NCI-H1105 (cell line): Measurements from ENCODE around the gene MYH7.
"Not testable (repeated sequence)": the region's sequence is repeated elsewhere in the genome, so short reads cannot be mapped to it uniquely, and the experiment has no call there.

Source experiments
- DNase-seq: peaks from one replicate; lab custom pipeline; 2025; lab: John Stamatoyannopoulos, UW

Gene MYH7

GRCh38 chr14:23406725-23407355 lies 28.6 kb downstream of the MYH7 start:
- DNase-seq, result no peak

GRCh38 chr14:23406244-23406643 lies 29.2 kb downstream of the MYH7 start:
- no peak for DNase-seq

- no peak for DNase-seq
Measured at GRCh38 chr14:23405516-23406025, 29.9 kb downstream of the MYH7 start.

GRCh38 chr14:23405096-23405495 lies 30.4 kb downstream of the MYH7 start:
- no peak for DNase-seq

GRCh38 chr14:23404331-23404900 lies 31.0 kb downstream of the MYH7 start:
- no peak for DNase-seq

- DNase-seq, result no peak
Measured at GRCh38 chr14:23403908-23404307, 31.6 kb downstream of the MYH7 start.

- no peak for DNase-seq
Measured at GRCh38 chr14:23403139-23403438, 32.4 kb downstream of the MYH7 start.

GRCh38 chr14:23402296-23403138 lies 32.9 kb downstream of the MYH7 start:
- DNase-seq, result no peak

GRCh38 chr14:23401291-23401690 lies 34.2 kb downstream of the MYH7 start:
- no peak for DNase-seq

- not testable (repeated sequence) for DNase-seq
Measured at GRCh38 chr14:23400496-23401149, 34.8 kb downstream of the MYH7 start.

- DNase-seq, result no peak
Measured at GRCh38 chr14:23399591-23399990, 35.9 kb downstream of the MYH7 start.

GRCh38 chr14:23399136-23399535 lies 36.3 kb downstream of the MYH7 start:
- no peak for DNase-seq

GRCh38 chr14:23398348-23398747 lies 37.1 kb downstream of the MYH7 start:
- no peak for DNase-seq

GRCh38 chr14:23396781-23397407 lies 38.6 kb downstream of the MYH7 start:
- DNase-seq, result no peak

GRCh38 chr14:23396126-23396525 lies 39.3 kb downstream of the MYH7 start:
- DNase-seq, result no peak

GRCh38 chr14:23392613-23393012 lies 42.8 kb downstream of the MYH7 start:
- no peak for DNase-seq

GRCh38 chr14:23389871-23390270 lies 45.6 kb downstream of the MYH7 start:
- DNase-seq, result not testable (repeated sequence)

- DNase-seq, result no peak
Measured at GRCh38 chr14:23389396-23389795, 46.1 kb downstream of the MYH7 start.

- DNase-seq, result no peak
Measured at GRCh38 chr14:23388996-23389395, 46.5 kb downstream of the MYH7 start.

- no peak for DNase-seq
Measured at GRCh38 chr14:23387916-23388882, 47.3 kb downstream of the MYH7 start.

- DNase-seq, result no peak
Measured at GRCh38 chr14:23386999-23387398, 48.5 kb downstream of the MYH7 start.
